HG02840 (cell line): ENCODE data around the gene CDK8.

ENCODE experiments used
- ATAC-seq: cut with Tn5 transposase; IDR thresholded peaks from one replicate; pipeline ENCODE4 v1.9.1; 2021; ENCODE audit warnings: mild to moderate bottlenecking, moderate library complexity, moderate number of reproducible peaks; ENCODE audit not compliant: unreplicated experiment, low FRiP score

CDK8 gene

DNA sequence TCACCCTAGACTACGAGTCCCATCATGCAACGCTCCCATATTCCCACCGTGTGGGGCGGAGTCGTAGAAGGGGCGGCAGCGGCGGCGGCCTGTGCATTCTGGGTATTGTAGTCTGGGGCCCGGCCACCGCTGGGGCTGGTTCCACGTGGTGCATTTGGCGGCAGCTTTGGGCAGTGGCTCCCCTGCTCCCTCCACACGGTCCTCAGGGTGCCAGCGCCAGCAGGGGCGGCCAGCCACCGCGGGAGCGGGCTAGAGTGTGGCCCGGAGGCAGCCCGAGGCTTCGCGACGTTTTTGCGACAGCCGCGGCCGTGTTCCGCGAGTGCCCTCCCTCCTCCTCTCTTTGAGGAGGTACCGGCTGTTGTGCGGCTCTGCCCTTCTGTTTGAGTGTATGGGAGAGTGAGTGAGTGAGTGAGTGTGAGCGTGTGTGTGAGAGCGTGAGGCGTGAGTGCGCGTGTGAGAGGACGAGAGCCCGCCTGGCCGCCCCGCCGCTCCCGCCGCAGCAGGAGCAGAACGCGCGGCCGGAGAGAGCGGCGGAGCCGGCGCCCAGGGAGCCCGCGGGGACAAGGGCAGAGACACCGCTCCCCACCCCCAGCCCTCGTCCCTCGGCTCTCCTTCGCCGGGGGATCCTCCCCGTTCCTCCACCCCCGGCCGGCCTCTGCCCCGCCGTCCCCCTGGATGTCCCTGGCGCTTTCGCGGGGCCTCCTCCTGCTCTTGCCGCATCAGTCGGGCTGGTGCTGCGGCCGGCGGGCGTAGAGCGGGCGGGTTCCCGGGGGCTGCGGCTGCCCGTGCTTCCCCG lies at the start of gene CDK8:
TSS of gene CDK8 (plus strand) at position 343 of the 796 bp plus-strand sequence. CDS start 513 bp downstream, outside the sequence.
- ATAC-seq = peak; percentile 93

GRCh38 chr13:26208287-26208686 lies 45.6 kb upstream of the CDK8 start:
- no peak for ATAC-seq

DNA sequence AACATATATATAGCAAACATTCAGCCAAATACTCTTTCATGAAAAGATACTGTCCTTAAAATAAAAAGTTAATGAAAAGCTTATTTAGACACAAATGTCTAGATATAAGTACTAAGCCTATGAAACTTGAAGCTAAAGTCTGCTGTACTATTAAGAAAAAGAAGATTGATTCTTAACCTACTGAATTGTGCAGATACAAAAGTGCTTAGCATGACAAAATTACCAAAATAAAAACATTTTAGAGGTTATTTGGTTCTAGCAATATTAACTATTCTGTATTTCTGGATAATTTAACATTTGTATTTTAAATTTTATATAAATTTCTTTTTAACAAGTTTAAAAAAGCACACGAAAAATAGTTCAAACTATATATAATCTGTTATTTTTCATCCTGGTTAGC lies 40.6 kb upstream of the CDK8 start:
- ATAC-seq = no peak

DNA sequence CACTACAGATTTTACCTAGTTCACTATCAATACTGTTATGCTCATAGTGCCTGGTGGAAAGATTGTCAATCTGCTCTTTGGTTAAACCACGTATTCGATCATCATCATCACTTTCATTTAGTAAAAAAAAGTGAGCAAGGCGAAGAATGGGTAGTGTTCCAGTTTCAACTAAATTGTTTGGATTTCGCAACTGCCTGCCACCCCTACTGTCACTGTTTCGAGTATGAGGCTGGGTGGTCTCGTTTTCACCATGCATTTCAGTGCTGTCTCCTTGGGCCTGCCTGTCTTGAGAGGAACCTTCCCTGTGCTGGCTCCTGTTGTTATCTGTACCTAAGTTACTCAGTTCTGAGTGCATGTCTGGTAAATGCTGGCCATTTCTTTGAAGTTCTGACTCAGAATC lies 39.9 kb upstream of the CDK8 start:
- no peak for ATAC-seq

DNA sequence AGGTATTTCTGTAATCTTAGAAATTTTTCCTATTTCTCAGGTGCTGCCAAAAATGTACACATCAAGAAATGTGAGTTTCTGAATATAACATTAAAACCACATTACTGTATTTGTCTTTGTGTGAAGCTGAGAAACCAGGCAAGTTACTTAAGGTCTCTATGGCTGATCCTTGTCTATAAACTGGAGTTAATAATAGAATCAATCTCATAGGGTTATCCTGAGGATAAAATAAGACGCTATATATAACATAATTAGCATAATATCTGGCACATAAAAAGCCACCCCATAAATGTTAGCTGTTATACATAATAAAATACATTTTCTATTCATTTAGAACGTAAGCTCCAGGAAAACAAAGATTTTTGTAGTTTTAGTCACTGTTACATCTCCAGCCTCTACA lies 37.9 kb upstream of the CDK8 start:
- ATAC-seq = no peak

- no peak for ATAC-seq
Observed at GRCh38 chr13:26219726-26220125, 34.2 kb upstream of the CDK8 start.

DNA sequence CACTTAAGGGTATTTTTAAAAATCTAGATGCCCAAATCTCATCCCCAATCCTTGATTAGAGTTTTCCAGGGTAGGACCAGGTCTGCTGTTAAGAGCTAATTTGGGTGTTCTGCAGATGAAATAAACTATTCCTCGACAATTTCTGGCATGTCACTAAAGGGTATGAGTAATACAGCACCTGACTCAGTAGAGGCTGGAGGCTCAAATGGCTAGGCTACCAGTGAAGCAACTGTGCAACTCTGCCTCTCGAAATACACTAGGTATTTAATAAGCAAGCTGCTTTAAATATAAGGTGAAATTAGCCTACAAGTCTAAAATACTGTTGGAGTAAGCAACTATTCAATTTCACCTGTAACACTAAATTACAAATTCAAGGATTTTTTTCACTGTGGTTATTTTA lies 33.4 kb upstream of the CDK8 start:
- no peak for ATAC-seq

- peak; percentile 18 for ATAC-seq
Observed at GRCh38 chr13:26221399-26221720, 32.6 kb upstream of the CDK8 start.

- peak; percentile 93 for ATAC-seq
Observed at GRCh38 chr13:26221721-26222519, 32.0 kb upstream of the CDK8 start, which contains the start of gene RNF6. TSS of gene RNF6 (minus strand) at chr13:26222314. CDS start at chr13:26219649, 2,665 bp downstream.

- ATAC-seq = peak; percentile 56
Observed at GRCh38 chr13:26222520-26223046, 31.3 kb upstream of the CDK8 start.

- no peak for ATAC-seq
Observed at GRCh38 chr13:26225896-26226617, 27.9 kb upstream of the CDK8 start.

- ATAC-seq = no peak
Observed at GRCh38 chr13:26227166-26227971, 26.6 kb upstream of the CDK8 start.

DNA sequence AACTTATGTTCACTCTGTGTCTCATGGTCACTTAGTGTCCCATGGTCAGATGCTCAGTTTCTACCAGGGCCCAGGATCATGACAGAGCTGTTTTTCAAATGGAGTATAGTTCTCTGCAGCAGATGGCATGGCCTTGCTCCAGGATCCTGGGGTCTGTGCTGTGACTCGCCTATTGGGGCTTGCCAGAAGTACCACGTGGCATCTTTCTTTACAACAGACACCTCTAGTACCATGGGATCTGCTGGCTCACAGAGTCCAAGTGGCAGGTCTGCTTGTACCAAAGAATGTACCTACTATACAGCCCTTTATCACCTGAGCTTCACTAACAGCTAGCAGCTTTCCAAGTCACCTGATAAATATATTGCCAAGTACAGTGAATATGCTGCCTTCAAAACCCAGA lies 25.8 kb upstream of the CDK8 start:
- no peak for ATAC-seq

GRCh38 chr13:26229080-26229615 lies 24.8 kb upstream of the CDK8 start:
- no peak for ATAC-seq

DNA sequence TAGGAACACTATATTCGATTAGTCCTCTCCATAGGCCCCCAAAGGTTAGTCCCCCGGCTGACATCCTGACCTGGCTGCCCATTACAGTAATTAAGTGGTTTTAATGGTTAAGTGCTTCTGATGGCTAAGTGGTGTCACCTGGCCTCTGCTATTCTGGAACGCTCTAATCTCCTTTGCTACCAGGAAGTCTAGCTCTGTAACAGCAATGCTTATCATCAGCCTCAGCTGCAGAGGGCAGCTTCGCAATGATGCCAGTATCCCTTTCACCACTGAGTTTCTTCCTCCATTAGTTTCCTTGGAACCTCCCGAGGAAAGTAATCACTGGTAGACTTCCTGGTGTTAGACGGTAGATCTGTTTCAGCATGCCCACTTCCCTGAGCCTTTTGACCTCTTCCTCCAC lies 23.2 kb upstream of the CDK8 start:
- no peak for ATAC-seq

GRCh38 chr13:26236296-26236695 lies 17.6 kb upstream of the CDK8 start:
- no peak for ATAC-seq

- no peak for ATAC-seq
Observed at GRCh38 chr13:26246154-26246553, 7.8 kb upstream of the CDK8 start.

GRCh38 chr13:26247011-26247410 lies 6.9 kb upstream of the CDK8 start:
- ATAC-seq = no peak

GRCh38 chr13:26247608-26248007 lies 6.3 kb upstream of the CDK8 start:
- no peak for ATAC-seq

DNA sequence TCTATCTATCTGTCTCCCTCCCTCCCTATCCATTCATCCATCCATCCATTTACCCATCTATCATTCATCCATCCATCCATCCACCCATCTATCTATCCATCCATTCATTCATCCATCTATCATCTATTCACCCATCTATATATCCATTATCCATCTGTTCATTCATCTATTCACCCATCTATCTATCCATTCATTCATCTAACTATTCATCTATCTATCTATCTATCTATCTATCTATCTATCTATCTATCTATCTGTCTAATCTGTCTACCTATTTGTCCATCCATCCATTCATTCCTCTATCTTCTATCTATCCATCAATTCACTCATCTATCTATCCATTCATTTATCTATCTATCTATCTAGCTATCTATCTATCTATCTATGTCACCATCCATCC lies 4.4 kb upstream of the CDK8 start:
- ATAC-seq = no peak
